Transverse colon (tissue), 4 donors: ENCODE results near the gene RAC2. TPM values are rescaled to one million over a fixed set of nuclear protein-coding genes. Genes with fewer than 3 reads are reported as not detected.

Experiments
- DNase-seq: peaks from one replicate; pipeline ENCODE4 v3.0.0-alpha.2; 2019
- H3K27ac ChIP-seq, 4 donors: fragments of 200-600 bp; sonication (generic); 2 replicates each; pipeline ENCODE4 v1.5.1; 2016 to 2018; ENCODE audit warnings: inconsistent platforms in 4 of 4
- H3K27me3 ChIP-seq: fragments of 200-600 bp; sonication (generic); 2 replicates; pipeline ENCODE4 v1.5.1; 2017; ENCODE audit warnings: inconsistent platforms
- H3K36me3 ChIP-seq, 4 donors: fragments of 200-600 bp; sonication (generic); 2 replicates each; pipeline ENCODE4 v1.5.1; 2017 to 2019; ENCODE audit warnings: inconsistent platforms in 4 of 4
- H3K4me1 ChIP-seq, 4 donors: fragments of 200-600 bp; sonication (generic); 2 replicates each; pipeline ENCODE4 v1.5.1; 2017 to 2020; ENCODE audit warnings: inconsistent platforms in 4 of 4
- H3K4me3 ChIP-seq, 4 donors: fragments of 200-600 bp; sonication (generic); 1 replicate in 1 of 4; 2 replicates in 3 of 4; pipeline versions ENCODE4 v1.5.1 to v1.6.1; 2017 to 2019; ENCODE audit warnings: inconsistent platforms in 4 of 4
- H3K9me3 ChIP-seq, 2 donors: fragments of 200-600 bp; sonication (generic); 2 replicates each; pipeline ENCODE4 v1.5.1; 2017 to 2019; ENCODE audit warnings: inconsistent platforms in 2 of 2
- CTCF ChIP-seq, 5 experiments: fragments of 200-600 bp in 3 of 5; fragments of 450-650 bp in 2 of 5; sonication (generic) in 3 of 5; IDR thresholded peaks; 1 replicate in 2 of 5; 2 replicates in 3 of 5; pipeline ENCODE4 v1.5.1; 2016 to 2017; ENCODE audit warnings: antibody characterized with exemption in 5 of 5, inconsistent platforms in 3 of 5, mild to moderate bottlenecking in 2 of 5, moderate library complexity in 1 of 5
- EP300 ChIP-seq: sonication (generic); formaldehyde crosslinking; IDR thresholded peaks from one replicate; pipeline ENCODE4 v1.6.1; 2017; ENCODE audit warnings: antibody characterized with exemption, low read depth
- POLR2A ChIP-seq: fragments of 450-650 bp; IDR thresholded peaks from one replicate; pipeline ENCODE4 v1.6.1; 2016; ENCODE audit warnings: antibody characterized with exemption, mild to moderate bottlenecking, moderate library complexity
- POLR2AphosphoS5 ChIP-seq, 3 donors: sonication (generic); formaldehyde crosslinking; IDR thresholded peaks; one replicate each; pipeline ENCODE4 v1.6.1; 2016; ENCODE audit warnings: antibody characterized with exemption in 3 of 3
- WGBS, 2 donors: methylation state at CpG; one replicate each; pipeline ENCODE4 v1.1.5; 2018; ENCODE audit warnings: low coverage in 1 of 2; 5-methylcytosine and 5-hydroxymethylcytosine counted together
- in situ Hi-C, 4 donors: fragments of 200-750 bp; cut with MboI; loops; one replicate each; pipeline versions ENCODE4 v1.15.0 to v1.15.1; 2017; ENCODE audit warnings: low sequenced_read_pairs in 3 of 4, low pct_ligation_motif_present in 1 of 4, low pct_unique_long_range_greater_than_20kb in 1 of 4
- intact Hi-C: fragments of 100-400 bp; cut with DNase I; formaldehyde crosslinking; loops from one replicate; pipeline ENCODE4 v1.15.1; 2023; ENCODE audit warnings: low total_unique reads
- total RNA-seq, 4 donors: library from RNA; depleted of rRNA; stranded (reverse); fragments of >200 nt; gene quantifications; one replicate each; pipeline ENCODE4 v1.1.0, GENCODE V29; 2016

Gene RAC2
- total RNA-seq, 4 donors from 2014 or later, result 5.2 to 36.3 (median 24.0) TPM

GRCh38 chr22:37179126-37179470, 65.0 kb downstream of the RAC2 start:
- Histone ChIP-seq H3K27me3 (no peaks in the 10 kb centered on the region), H3K27ac (peak overlapping the region; percentile 57 to 78 (median 68)), H3K9me3 (no peaks in the 10 kb centered on the region), H3K4me3 (no peak overlapping the region), H3K36me3 (no peaks in the 10 kb centered on the region), H3K4me1 (peaks cover 33 to 51% (median 44%) of the 10 kb centered on the region in 4 donors)
- in situ Hi-C loops, result no loop called here
- TF ChIP-seq CTCF (IDR thresholded peaks at IDR 0.05), result no peak
- TF ChIP-seq POLR2A, result no peak
- TF ChIP-seq EP300, result no peak
- TF ChIP-seq POLR2AphosphoS5 (IDR thresholded peaks at IDR 0.05), result no peak
- no peak for DNase-seq
- intact Hi-C loops, result no loop called here
- WGBS, 2 donors, result 94 to 100% methylated on average over 1 to 10 of the region's 10 CpGs

- WGBS, 2 donors, result 20 to 34% methylated on average over 1 to 13 of the region's 17 CpGs
- no peak for TF ChIP-seq POLR2AphosphoS5 (IDR thresholded peaks at IDR 0.05)
- peak; percentile 25 for TF ChIP-seq POLR2A
- TF ChIP-seq EP300, result no peak
- Histone ChIP-seq H3K27ac (peak overlapping the region; percentile 57 to 78 (median 68)), H3K27me3 (no peaks in the 10 kb centered on the region), H3K4me1 (peaks cover 33 to 51% (median 44%) of the 10 kb centered on the region in 4 donors), H3K4me3 (no peak overlapping the region), H3K36me3 (no peaks in the 10 kb centered on the region), H3K9me3 (no peaks in the 10 kb centered on the region)
- intact Hi-C loops, result no loop called here
- DNase-seq, result peak; percentile 76
- in situ Hi-C loops, result no loop called here
Measured at GRCh38 chr22:37178350-37179125, 65.5 kb downstream of the RAC2 start.

GRCh38 chr22:37177755-37178154, 66.3 kb downstream of the RAC2 start:
- intact Hi-C loops (no loop called here), in situ Hi-C loops (no loop called here)
- no peaks in the 10 kb centered on the region for H3K9me3 ChIP-seq
- TF ChIP-seq POLR2AphosphoS5 (IDR thresholded peaks at IDR 0.05) (no peak), EP300 (no peak), POLR2A (no peak), CTCF (IDR thresholded peaks at IDR 0.05) (no peak)
- no peak overlapping the region for H3K4me3 ChIP-seq
- no peak for DNase-seq
- no peaks in the 10 kb centered on the region for H3K27me3 ChIP-seq
- WGBS, 2 donors, result 80 to 85% methylated on average over 2 to 3 of the region's 3 CpGs
- peaks cover 33 to 51% (median 44%) of the 10 kb centered on the region in 4 donors for H3K4me1 ChIP-seq
- no peaks in the 10 kb centered on the region for H3K36me3 ChIP-seq
- H3K27ac ChIP-seq, result peak overlapping the region; percentile 57 to 78 (median 68)

GRCh38 chr22:37177221-37177620, 66.8 kb downstream of the RAC2 start:
- no peaks in the 10 kb centered on the region for H3K9me3 ChIP-seq
- no peaks in the 10 kb centered on the region for H3K27me3 ChIP-seq
- in situ Hi-C loops, result no loop called here
- H3K4me3 ChIP-seq, result no peak overlapping the region
- peak overlapping the region; percentile 27 to 78 (median 50) for H3K27ac ChIP-seq
- H3K4me1 ChIP-seq, result peaks cover 33 to 51% (median 44%) of the 10 kb centered on the region in 4 donors
- TF ChIP-seq EP300, result no peak
- TF ChIP-seq POLR2AphosphoS5 (IDR thresholded peaks at IDR 0.05), result no peak
- no peak for TF ChIP-seq CTCF (IDR thresholded peaks at IDR 0.05)
- TF ChIP-seq POLR2A, result no peak
- no peaks in the 10 kb centered on the region for H3K36me3 ChIP-seq
- 40 to 69% methylated on average over 1 to 5 of the region's 5 CpGs for WGBS, 2 donors
- intact Hi-C loops, result no loop called here
- DNase-seq, result no peak
